BLaER1 treated with 17β-estradiol and CSF1 and Interleukin-3, amounts not matched to agents 10 nM and 100 nM (cell line): ENCODE results near the gene KPTN.

Experiments
- H3K27ac ChIP-seq, 11 experiments: shearing (Covaris generic); formaldehyde crosslinking; 2 replicates each; pipeline ENCODE4 v1.8.1; 2022
- H3K27me3 ChIP-seq, 11 experiments: shearing (Covaris generic); formaldehyde crosslinking; 2 replicates each; pipeline ENCODE4 v1.8.1; 2022
- H3K36me3 ChIP-seq, 11 experiments: shearing (Covaris generic); formaldehyde crosslinking; 2 replicates each; pipeline ENCODE4 v1.8.1; 2022
- H3K4me1 ChIP-seq, 10 experiments: shearing (Covaris generic); formaldehyde crosslinking; 2 replicates each; pipeline ENCODE4 v1.8.1; 2022
- H3K4me2 ChIP-seq, 11 experiments: shearing (Covaris generic); formaldehyde crosslinking; 2 replicates each; pipeline ENCODE4 v1.8.1; 2022
- H3K4me3 ChIP-seq, 10 experiments: shearing (Covaris generic); formaldehyde crosslinking; 2 replicates each; pipeline ENCODE4 v1.8.1; 2022
- H3K9ac ChIP-seq, 11 experiments: shearing (Covaris generic); formaldehyde crosslinking; 2 replicates each; pipeline ENCODE4 v1.8.1; 2022
- H3K9me3 ChIP-seq, 11 experiments: shearing (Covaris generic); formaldehyde crosslinking; replicated peaks in 1 of 11; 2 replicates each; pipeline ENCODE4 v1.8.1; 2022
- H4K20me1 ChIP-seq, 11 experiments: shearing (Covaris generic); formaldehyde crosslinking; 2 replicates each; pipeline ENCODE4 v1.8.1; 2022
- Cebpa-rat ChIP-seq, 11 experiments: shearing (Covaris generic); IDR thresholded peaks; 2 replicates each; pipeline ENCODE4 v1.8.1; 2022

Gene KPTN

DNA sequence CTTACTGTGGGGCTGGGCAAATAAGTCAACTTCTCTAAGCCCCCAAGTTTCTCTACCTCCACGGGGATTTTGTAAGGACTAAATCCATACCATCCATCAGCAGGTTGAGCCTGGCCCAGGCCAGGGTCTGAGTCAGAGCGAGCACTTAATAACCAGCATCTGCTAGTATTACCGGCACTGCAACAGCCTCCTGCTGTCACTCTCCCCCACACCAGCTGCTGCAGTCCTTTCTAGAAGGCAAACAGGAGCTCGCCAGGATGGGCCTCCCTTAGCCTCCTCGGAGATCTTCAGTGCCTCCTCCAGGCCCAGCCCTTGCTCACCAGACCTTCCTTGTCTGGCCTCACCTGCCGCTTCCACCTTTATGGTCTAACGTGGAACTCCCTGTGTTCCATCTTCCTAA is 27.7 kb upstream of the KPTN start:
- no peak for TF ChIP-seq Cebpa-rat (IDR thresholded peaks at IDR 0.05)

DNA sequence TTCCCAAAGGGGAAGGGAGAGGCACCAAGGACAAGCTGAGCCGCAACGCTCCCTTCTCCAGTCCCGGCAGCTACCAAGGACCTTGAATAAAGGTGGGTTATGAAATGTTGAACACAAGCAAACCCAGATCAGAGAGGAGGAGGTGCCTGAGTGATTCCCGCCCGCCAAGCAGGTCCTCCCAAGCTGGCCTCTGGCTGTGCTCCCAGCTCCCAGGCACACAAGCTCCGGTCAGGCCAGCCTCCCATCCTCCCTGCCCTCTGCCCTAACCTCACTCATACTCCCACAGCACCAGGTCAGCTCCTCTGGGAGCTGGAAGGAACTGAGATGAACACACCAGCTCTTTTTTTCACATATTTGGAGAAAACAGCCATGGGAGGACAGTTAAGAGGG is 27.1 kb upstream of the KPTN start:
- no peak overlapping the region for H3K4me3 ChIP-seq
- peaks cover 50 to 81% (median 73%) of the 10 kb centered on the region in 10 experiments for H3K4me1 ChIP-seq
- H3K4me2 ChIP-seq: peak overlapping the region in 4 of 11 experiments; percentile 9 to 98 (median 92); a peak in 4 of 22 replicates
- peaks cover 0 to 3% (median 0%) of the 10 kb centered on the region in 11 experiments; a peak in 2 of 22 replicates for H3K27me3 ChIP-seq
- H3K36me3 ChIP-seq: peaks cover 0 to 44% (median 16%) of the 10 kb centered on the region in 11 experiments; a peak in 15 of 22 replicates
- no peaks in the 10 kb centered on the region for H3K9me3 ChIP-seq
- no peak for TF ChIP-seq Cebpa-rat (IDR thresholded peaks at IDR 0.05)
- peaks cover 74 to 86% (median 84%) of the 10 kb centered on the region in 11 experiments for H4K20me1 ChIP-seq
- H3K9ac ChIP-seq: peak overlapping the region in 8 of 11 experiments; percentile 5 to 99 (median 94); a peak in 4 of 22 replicates
- H3K27ac ChIP-seq: no peak overlapping the region

More for the DNA sequence above, 27.7 kb upstream of the KPTN start:
- peaks cover 55 to 85% (median 76%) of the 10 kb centered on the region in 10 experiments for H3K4me1 ChIP-seq
- peak overlapping the region in 8 of 11 experiments; percentile 11 to 99 (median 94); a peak in 10 of 22 replicates for H3K9ac ChIP-seq
- H3K36me3 ChIP-seq: peaks cover 0 to 38% (median 11%) of the 10 kb centered on the region in 11 experiments; a peak in 14 of 22 replicates
- peaks cover 69 to 80% (median 78%) of the 10 kb centered on the region in 11 experiments for H4K20me1 ChIP-seq
- peak overlapping the region in 1 of 10 experiments; percentile 89; a peak in 1 of 20 replicates for H3K4me3 ChIP-seq
- peak overlapping the region in 5 of 11 experiments; percentile 89 to 99 (median 95); a peak in 9 of 22 replicates for H3K4me2 ChIP-seq
- H3K27me3 ChIP-seq: peaks cover 0 to 9% (median 5%) of the 10 kb centered on the region in 11 experiments; a peak in 17 of 22 replicates
- no peaks in the 10 kb centered on the region for H3K9me3 ChIP-seq
- H3K27ac ChIP-seq: no peak overlapping the region

DNA sequence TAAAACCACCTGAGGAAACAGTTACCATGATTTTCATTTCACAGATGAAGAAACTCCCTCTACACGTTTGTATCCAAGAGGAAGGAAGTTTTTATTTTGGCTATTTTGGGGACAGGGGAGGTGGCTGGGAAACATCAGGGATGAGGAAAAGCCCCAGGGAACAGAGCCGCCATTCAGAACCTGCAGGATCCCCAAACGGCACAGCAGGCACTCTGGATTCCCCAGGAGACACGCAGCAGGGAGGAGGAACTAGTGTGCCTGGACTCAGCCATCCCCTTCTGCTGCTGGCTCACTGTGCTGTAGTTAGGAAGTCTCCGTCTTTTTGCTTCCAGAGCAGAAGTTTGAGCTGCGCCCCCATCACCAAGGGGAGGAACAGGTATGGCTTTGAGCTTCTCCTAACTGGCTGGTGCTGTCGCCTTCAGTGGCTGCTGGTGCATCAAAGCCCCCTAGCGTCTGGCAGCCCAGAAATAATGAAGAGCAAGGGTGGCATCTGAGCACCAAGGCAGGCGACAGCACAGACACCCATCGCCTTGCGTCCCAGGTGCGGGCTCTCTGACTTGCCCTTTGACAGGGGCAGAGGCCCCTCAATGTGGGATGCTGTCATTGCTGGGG is 26.6 kb upstream of the KPTN start:
- Histone ChIP-seq H3K27ac (no peak overlapping the region), H3K4me3 (no peak overlapping the region), H3K27me3 (no peaks in the 10 kb centered on the region), H4K20me1 (peaks cover 79 to 91% (median 89%) of the 10 kb centered on the region in 11 experiments), H3K4me2 (peak overlapping the region in 4 of 11 experiments; percentile 9 to 98 (median 92); a peak in 5 of 22 replicates), H3K9me3 (no peaks in the 10 kb centered on the region), H3K9ac (peak overlapping the region in 6 of 11 experiments; percentile 5 to 99 (median 21); a peak in 4 of 22 replicates), H3K36me3 (peaks cover 0 to 48% (median 20%) of the 10 kb centered on the region in 11 experiments; a peak in 15 of 22 replicates), H3K4me1 (peaks cover 45 to 76% (median 68%) of the 10 kb centered on the region in 10 experiments)
- no peak for TF ChIP-seq Cebpa-rat (IDR thresholded peaks at IDR 0.05)

DNA sequence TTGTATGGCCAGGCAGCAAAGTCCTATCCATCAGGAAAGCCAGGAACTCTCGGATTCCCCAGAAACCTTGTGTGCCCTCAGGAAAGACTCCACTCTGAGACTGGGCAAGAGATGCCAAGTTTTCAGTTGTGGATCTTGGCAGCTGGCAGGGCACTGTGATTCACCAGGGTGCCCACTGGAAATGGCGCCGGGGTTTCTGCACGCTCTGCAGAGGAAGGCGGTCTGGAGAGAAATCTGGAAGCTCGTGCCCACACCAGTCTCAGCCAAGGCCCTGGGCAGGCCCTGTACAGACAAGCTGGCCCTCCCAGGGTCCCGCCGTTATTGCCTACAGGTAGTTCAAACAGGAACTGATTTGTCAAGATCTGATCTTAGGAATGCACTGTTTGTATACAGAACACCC is 26.0 kb upstream of the KPTN start:
- H4K20me1 ChIP-seq: peaks cover 86 to 97% (median 95%) of the 10 kb centered on the region in 11 experiments
- no peaks in the 10 kb centered on the region for H3K9me3 ChIP-seq
- H3K27ac ChIP-seq: no peak overlapping the region
- no peaks in the 10 kb centered on the region for H3K27me3 ChIP-seq
- no peak overlapping the region for H3K4me3 ChIP-seq
- 0 out of 22 replicates have a peak overlapping the region, but pooled peaks of 1 of the 11 experiments have one; percentile 99 for H3K9ac ChIP-seq
- peaks cover 0 to 55% (median 25%) of the 10 kb centered on the region in 11 experiments; a peak in 15 of 22 replicates for H3K36me3 ChIP-seq
- peaks cover 44 to 75% (median 67%) of the 10 kb centered on the region in 10 experiments for H3K4me1 ChIP-seq
- no peak for TF ChIP-seq Cebpa-rat (IDR thresholded peaks at IDR 0.05)
- peak overlapping the region in 4 of 11 experiments; percentile 9 to 98 (median 58); a peak in 2 of 22 replicates for H3K4me2 ChIP-seq

DNA sequence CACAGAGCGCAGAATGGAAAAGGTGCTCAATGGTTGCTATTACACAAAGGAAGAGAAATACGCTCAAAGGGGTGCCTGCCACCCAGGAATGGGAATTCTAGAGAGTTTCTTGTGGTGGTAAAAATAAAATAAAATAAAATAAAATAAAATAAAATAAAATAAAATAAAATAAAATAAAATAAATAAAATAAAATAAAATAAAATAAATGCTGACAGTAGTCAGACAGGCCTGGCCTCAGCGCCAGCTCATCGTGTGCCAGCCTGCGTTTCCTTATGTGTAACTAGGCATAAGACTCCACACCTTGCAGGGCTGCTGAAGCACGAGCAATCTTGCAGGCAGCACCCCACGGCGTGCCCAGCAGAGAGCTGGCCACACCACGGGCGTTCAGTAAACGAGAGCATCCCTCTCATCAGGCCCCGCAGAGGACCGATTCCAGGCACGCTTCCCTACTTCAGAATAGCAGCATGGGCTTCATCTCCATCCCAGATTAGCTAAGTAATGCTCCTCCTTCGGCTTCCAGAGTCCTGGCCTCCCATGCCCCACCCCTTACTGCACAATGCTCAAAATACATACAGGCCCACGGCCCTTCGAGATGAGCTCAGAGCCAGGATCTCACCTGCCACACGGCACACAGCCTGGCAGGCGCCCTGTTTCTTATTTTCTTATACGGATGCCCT is 25.3 kb upstream of the KPTN start:
- Histone ChIP-seq H4K20me1 (peaks cover 93 to 100% (median 98%) of the 10 kb centered on the region in 11 experiments), H3K27me3 (no peaks in the 10 kb centered on the region)

DNA sequence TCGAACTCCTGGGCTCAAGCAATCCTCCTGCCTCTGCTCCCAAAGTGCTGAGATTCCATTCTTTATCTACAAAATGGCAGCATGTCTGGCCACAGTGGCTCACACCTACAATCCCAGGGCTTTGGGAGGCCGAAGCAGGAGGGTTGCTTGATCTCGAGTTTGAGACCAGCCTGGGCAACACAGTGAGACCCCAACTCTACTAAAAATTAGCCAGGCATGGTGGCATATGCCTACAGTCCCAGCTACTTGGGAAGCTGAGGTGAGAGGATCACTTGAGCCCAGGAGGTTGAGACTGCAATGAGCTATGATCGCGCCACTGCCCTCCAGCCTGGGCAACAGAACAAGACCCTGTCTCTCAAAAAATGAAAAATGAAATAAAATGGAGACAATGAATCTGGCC is 24.7 kb upstream of the KPTN start:
- H3K36me3 ChIP-seq: peaks cover under 1 to 67% (median 32%) of the 10 kb centered on the region in 11 experiments; a peak in 20 of 22 replicates
- TF ChIP-seq Cebpa-rat (IDR thresholded peaks at IDR 0.05): no peak
- no peaks in the 10 kb centered on the region for H3K9me3 ChIP-seq
- no peak overlapping the region for H3K27ac ChIP-seq
- peaks cover 92 to 100% (median 99%) of the 10 kb centered on the region in 11 experiments for H4K20me1 ChIP-seq
- peaks cover 37 to 70% (median 60%) of the 10 kb centered on the region in 10 experiments for H3K4me1 ChIP-seq
- H3K9ac ChIP-seq: peak overlapping the region in 6 of 11 experiments; percentile 19 to 71 (median 46); a peak in 4 of 22 replicates
- peak overlapping the region; percentile 17 to 87 (median 73); a peak in 19 of 22 replicates for H3K4me2 ChIP-seq
- no peaks in the 10 kb centered on the region for H3K27me3 ChIP-seq
- no peak overlapping the region for H3K4me3 ChIP-seq

More for the DNA sequence above, 25.3 kb upstream of the KPTN start:
- H3K27ac ChIP-seq: no peak overlapping the region
- H3K4me1 ChIP-seq: peaks cover 43 to 75% (median 66%) of the 10 kb centered on the region in 10 experiments
- H3K9me3 ChIP-seq: no peaks in the 10 kb centered on the region
- H3K9ac ChIP-seq: 0 out of 22 replicates have a peak overlapping the region, but pooled peaks of 1 of the 11 experiments have one; percentile 34
- TF ChIP-seq Cebpa-rat (IDR thresholded peaks at IDR 0.05): no peak
- no peak overlapping the region for H3K4me3 ChIP-seq
- H3K36me3 ChIP-seq: peaks cover 0 to 61% (median 26%) of the 10 kb centered on the region in 11 experiments; a peak in 17 of 22 replicates
- 0 out of 22 replicates have a peak overlapping the region, but pooled peaks of 4 of the 11 experiments have one; percentile 59 to 89 (median 70) for H3K4me2 ChIP-seq

DNA sequence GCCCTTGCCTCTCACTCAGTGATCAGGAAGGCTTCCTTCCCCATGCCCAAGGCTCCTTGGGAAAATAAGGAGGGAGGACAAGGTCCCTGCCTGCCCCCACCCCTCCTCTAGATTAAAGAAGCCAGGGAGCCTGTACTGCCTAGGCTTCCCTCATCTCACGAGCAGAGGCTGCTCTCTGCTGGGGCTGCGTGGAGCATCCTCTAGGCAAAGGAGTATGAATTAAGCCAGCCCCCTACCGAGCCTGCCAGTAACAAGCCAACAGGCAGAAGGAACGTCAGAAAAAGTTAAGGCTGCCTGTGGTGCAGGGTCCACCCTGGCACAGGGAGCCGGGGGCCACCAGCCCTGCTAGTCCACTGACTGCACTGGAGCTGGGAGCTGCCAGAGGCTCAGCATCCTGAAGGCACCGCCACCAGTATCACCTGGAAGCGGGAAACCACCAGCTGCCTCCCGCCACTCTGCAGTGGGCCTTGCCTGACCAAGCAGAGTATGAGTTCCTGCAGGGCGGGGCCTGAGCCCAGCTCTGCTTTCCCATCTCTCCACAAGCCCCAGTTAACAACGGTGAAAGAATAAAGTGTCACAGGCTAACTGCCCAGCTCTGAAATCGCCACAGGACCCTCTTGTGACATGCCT is 24.0 kb upstream of the KPTN start:
- no peak for TF ChIP-seq Cebpa-rat (IDR thresholded peaks at IDR 0.05)
- Histone ChIP-seq H3K4me3 (peak overlapping the region in 1 of 10 experiments; percentile 24; a peak in 1 of 20 replicates), H3K27me3 (no peaks in the 10 kb centered on the region), H3K4me2 (peak overlapping the region; percentile 17 to 87 (median 73)), H4K20me1 (peaks cover 94 to 100% (median 100%) of the 10 kb centered on the region in 11 experiments), H3K4me1 (peaks cover 31 to 63% (median 53%) of the 10 kb centered on the region in 10 experiments), H3K36me3 (peaks cover 7 to 73% (median 38%) of the 10 kb centered on the region in 11 experiments), H3K9me3 (no peaks in the 10 kb centered on the region), H3K9ac (peak overlapping the region; percentile 14 to 71 (median 46); a peak in 18 of 22 replicates), H3K27ac (peak overlapping the region in 6 of 11 experiments; percentile 1 to 51 (median 29); a peak in 9 of 22 replicates)

DNA sequence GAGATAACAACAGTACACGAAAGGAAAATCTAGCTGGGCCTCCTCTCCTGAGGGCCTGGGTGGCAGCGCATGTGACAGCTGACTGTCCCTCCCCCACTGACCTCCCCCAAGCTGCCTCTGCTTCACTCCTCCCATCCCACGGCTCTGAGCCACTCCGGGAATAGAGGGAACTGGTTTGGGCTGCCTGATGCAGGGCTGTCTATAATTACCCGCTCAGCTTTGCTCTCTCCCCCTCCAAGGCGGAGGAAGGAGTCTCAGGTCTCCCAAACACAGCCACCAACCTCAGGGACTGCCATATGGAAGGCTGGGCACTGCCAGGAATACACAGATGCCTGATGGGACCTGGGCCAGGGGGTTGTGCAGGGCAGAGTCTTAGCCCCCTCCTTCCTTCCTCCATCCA is 23.0 kb upstream of the KPTN start:
- Histone ChIP-seq H3K36me3 (peaks cover 14 to 83% (median 46%) of the 10 kb centered on the region in 11 experiments), H4K20me1 (peaks cover 88 to 100% (median 97%) of the 10 kb centered on the region in 11 experiments), H3K4me1 (peaks cover 24 to 53% (median 44%) of the 10 kb centered on the region in 10 experiments), H3K9me3 (no peaks in the 10 kb centered on the region), H3K9ac (peak overlapping the region; percentile 14 to 71 (median 46); a peak in 20 of 22 replicates), H3K27me3 (no peaks in the 10 kb centered on the region), H3K4me2 (peak overlapping the region; percentile 17 to 87 (median 73); a peak in 19 of 22 replicates), H3K27ac (peak overlapping the region in 6 of 11 experiments; percentile 1 to 51 (median 28); a peak in 8 of 22 replicates), H3K4me3 (no peak overlapping the region)
- no peak for TF ChIP-seq Cebpa-rat (IDR thresholded peaks at IDR 0.05)
